Aorta (tissue), 5 donors: Measurements from ENCODE around the gene MACROD2. TPM values are rescaled to one million over a fixed set of nuclear protein-coding genes. Genes with fewer than 3 reads are reported as not detected.

Experiments used
- ATAC-seq: fragments of 200-7000 bp; cut with Tn5 transposase; one replicate; pipeline ENCODE4 v1.9.1; 2022; ENCODE audit warnings: moderate library complexity; ENCODE audit not compliant: low FRiP score
- DNase-seq, 2 donors: peaks; one replicate each; pipeline ENCODE4 v3.0.0-alpha.2; 2020
- H3K27ac ChIP-seq, 2 donors: one replicate each; pipeline ENCODE4 v1.5.1; 2013; ENCODE audit warnings: low read length in 2 of 2, mild to moderate bottlenecking in 2 of 2, moderate library complexity in 2 of 2, control low read depth in 1 of 2, inconsistent platforms in 1 of 2, low read depth in 1 of 2
- H3K27me3 ChIP-seq, 2 donors: one replicate each; pipeline ENCODE4 v1.6.1; 2013; ENCODE audit warnings: control low read depth in 1 of 2, low read length in 1 of 2, mild to moderate bottlenecking in 1 of 2, moderate library complexity in 1 of 2; ENCODE audit not compliant: insufficient read depth in 2 of 2, control insufficient read depth in 1 of 2
- H3K36me3 ChIP-seq, 2 donors: one replicate each; pipeline ENCODE4 v1.6.1; 2013; ENCODE audit warnings: control low read depth in 1 of 2, low read length in 1 of 2, mild to moderate bottlenecking in 1 of 2; ENCODE audit not compliant: insufficient read depth in 2 of 2, control insufficient read depth in 1 of 2
- H3K4me1 ChIP-seq, 2 donors: one replicate each; pipeline ENCODE4 v1.6.1; 2013; ENCODE audit warnings: low read length in 2 of 2, control low read depth in 1 of 2, mild to moderate bottlenecking in 1 of 2, moderate library complexity in 1 of 2; ENCODE audit not compliant: insufficient read depth in 2 of 2, control insufficient read depth in 1 of 2
- H3K4me3 ChIP-seq, 2 donors: one replicate each; pipeline ENCODE4 v1.5.1; 2013; ENCODE audit warnings: low read length in 2 of 2, control low read depth in 1 of 2, mild to moderate bottlenecking in 1 of 2
- H3K9me3 ChIP-seq: one replicate; pipeline ENCODE4 v1.6.1; 2013; ENCODE audit warnings: mild to moderate bottlenecking, low read length; ENCODE audit not compliant: control insufficient read depth
- WGBS, 2 donors: extraction: QIAGEN DNeasy Blood & Tissue Kit; methylation state at CpG; one replicate each; pipeline ENCODE4 v1.1.7; 2013; 5-methylcytosine and 5-hydroxymethylcytosine counted together
- intact Hi-C, 2 donors: fragments of 100-400 bp; cut with DNase I; formaldehyde crosslinking; loops; one replicate each; pipeline versions ENCODE4 v1.14.2 to v1.15.0; 2022
- polyA plus RNA-seq, 2 donors: library from polyadenylated mRNA; stranded (reverse); fragments of 200-250 nt; gene quantifications; one replicate each; pipeline ENCODE4 v1.2.3, GENCODE V29; 2013
- total RNA-seq, 2 donors: library from RNA; stranded (reverse); fragmentation: NEBNext Ultra II Directional; extraction: Animal tissue kit (Norgen Biotek cat#: 25700); gene quantifications; one replicate each; pipeline ENCODE4 v1.2.1, GENCODE V29; 2021
- donor health status: healthy with polysubstance abuse.
- donor health status: Bipolar disorder and iron deficiency.
- donor health status: DM: no; HTN: no; CAD: no.
- donor health status: DM: no; HTN: no; CAD: no.
- donor health status: DM: yes; HTN: yes; CAD: no.

MACROD2 gene
- total and polyA plus RNA-seq, 4 donors = 0.90 to 11.2 (median 4.8) TPM

DNA sequence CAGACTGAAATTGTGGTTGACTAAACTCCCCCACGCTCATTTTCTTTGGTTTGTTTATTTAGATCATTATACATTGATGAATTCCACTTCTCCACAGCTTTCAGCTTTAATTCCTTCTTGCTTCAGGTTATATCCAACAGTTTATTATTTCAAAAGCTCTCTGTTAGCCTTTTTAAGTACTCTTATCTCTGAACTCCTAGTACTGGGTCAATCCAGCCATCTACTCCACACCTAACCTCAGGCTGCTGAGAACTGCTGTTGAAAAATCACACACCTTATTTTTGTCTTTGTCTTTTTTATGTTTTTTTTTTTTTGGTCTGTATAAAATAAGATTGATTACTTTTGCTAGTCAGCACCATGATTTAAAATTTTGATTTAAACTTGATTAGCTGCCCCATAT lies 309.2 kb downstream of the MACROD2 start:
- Histone ChIP-seq H3K4me1 (no peaks in the 10 kb centered on the region), H3K27me3 (no peaks in the 10 kb centered on the region), H3K9me3 (no peaks in the 10 kb centered on the region), H3K27ac (no peak overlapping the region), H3K36me3 (no peaks in the 10 kb centered on the region), H3K4me3 (no peak overlapping the region)
- intact Hi-C loops = no loop called here
- 39 to 64% methylated on average over 1 of the region's 1 CpG for WGBS, 2 donors
- ATAC-seq (no peak), DNase-seq (no peak)

DNA sequence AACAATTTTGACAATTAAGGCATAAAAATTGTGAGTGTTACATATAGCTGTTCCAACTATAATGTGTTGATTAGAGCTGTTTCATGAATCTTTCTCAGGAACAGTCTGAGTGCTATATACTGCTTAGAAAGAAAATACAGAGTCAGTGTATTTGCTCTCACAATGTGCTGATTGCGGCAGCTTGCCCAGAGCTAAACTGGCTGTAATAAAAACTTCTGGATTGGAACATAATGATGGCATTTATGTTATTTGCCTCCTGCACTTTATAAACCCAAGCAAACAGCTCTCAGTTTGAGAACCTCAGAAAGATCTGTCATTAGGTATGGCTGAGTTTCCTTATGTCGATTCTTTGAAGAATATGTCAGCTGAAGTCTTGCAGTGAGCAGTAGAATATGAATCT lies 312.6 kb downstream of the MACROD2 start:
- Histone ChIP-seq H3K9me3 (no peaks in the 10 kb centered on the region), H3K27ac (no peak overlapping the region), H3K27me3 (no peaks in the 10 kb centered on the region), H3K4me3 (no peak overlapping the region), H3K36me3 (no peaks in the 10 kb centered on the region), H3K4me1 (no peaks in the 10 kb centered on the region)
- ATAC-seq = no peak
- DNase-seq = no peak
- 25 to 38% methylated on average over 2 of the region's 2 CpGs for WGBS, 2 donors
- intact Hi-C loops = no loop called here

DNA sequence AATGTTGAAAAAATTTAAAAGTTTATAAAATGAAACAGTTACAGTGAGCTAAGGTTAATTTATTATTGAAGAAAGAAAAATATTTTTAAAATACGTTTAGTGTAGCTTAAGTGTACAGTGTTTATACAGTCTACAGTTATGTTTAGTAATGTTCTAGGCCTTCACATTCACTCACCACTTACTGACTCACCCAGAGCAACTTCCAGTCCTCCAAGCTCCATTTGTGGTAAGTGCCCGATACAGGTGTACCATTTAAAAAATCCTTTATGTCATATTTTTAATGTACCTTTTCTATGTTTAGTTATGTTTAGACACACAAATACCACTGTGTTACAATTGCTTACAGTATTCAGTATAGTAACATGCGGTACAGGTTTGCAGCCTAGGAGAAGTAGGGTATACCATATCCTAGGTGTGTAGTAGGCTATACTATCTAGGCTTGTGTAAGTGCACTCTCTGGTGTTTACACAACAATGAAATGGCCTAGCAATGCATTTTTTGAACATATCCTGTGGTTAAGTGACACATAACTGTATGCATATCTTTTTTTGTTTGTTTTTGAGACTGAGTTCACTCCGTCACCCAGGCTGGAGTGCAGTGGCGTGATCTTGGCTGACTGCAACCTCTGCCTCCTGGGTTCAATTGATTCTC lies 315.8 kb downstream of the MACROD2 start:
- Histone ChIP-seq H3K4me1 (no peaks in the 10 kb centered on the region), H3K27me3 (no peaks in the 10 kb centered on the region), H3K36me3 (no peaks in the 10 kb centered on the region), H3K27ac (no peak overlapping the region), H3K4me3 (no peak overlapping the region), H3K9me3 (no peaks in the 10 kb centered on the region)
- DNase-seq (no peak), ATAC-seq (no peak)
- intact Hi-C loops = no loop called here
- WGBS, 2 donors = 78 to 84% methylated on average over 5 of the region's 5 CpGs

DNA sequence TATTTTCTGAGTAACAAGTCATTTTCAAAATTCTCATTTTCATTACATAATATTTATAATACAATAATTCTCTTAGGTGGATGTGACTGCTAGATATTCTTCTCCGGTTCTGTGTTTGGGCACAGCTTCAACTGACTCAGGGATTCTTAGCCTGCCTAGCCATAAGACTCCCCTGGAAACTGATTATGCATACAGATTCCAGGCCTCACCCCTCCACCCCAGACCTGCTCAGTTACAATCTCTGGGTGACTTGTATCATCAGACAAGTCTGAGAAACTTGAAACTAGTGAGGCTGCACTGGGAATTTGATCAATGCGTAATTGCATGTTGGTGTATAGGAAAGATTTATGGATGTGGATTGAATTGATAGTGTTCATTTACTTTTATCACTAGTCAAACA lies 316.7 kb downstream of the MACROD2 start:
- DNase-seq (no peak), ATAC-seq (no peak)
- 90 to 93% methylated on average over 2 of the region's 2 CpGs for WGBS, 2 donors
- Histone ChIP-seq H3K36me3 (no peaks in the 10 kb centered on the region), H3K9me3 (no peaks in the 10 kb centered on the region), H3K27me3 (no peaks in the 10 kb centered on the region), H3K4me1 (no peaks in the 10 kb centered on the region), H3K27ac (no peak overlapping the region), H3K4me3 (no peak overlapping the region)
- intact Hi-C loops = no loop called here

DNA sequence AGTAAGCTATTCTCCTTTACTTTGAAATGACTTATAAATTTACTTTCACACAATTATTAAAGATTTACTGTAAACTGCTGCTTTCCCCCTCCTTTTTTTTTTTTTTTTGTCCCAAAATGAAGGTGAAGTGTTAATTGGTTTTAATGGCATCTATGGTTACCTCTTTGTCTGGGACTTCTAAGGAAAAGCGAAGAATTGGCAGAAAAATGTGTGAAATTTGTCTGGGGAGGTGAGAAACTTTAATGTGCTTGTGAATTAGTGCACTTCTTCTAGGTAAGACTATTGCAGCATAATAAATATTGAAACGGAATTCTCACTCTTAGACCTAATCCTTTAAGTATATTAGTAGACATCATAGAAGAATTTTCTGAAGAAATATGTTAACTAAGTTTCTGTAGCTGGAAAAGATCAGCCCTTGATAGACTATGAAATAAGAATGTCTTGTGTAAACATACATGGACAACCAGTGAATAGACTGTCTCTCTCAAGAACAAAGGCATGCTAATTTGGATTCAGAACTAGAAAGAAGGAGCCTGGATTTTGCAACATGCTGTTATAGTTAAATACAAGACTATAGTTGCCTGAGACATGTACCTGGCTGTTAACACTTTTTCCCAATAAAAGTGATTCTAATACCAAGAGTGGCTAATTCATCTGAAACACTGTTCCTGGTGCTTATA lies 318.2 kb downstream of the MACROD2 start:
- WGBS, 2 donors = 46 to 50% methylated on average over 2 of the region's 2 CpGs
- DNase-seq = no peak
- Histone ChIP-seq H3K27ac (no peak overlapping the region), H3K36me3 (no peaks in the 10 kb centered on the region), H3K4me3 (no peak overlapping the region), H3K9me3 (no peaks in the 10 kb centered on the region), H3K4me1 (no peaks in the 10 kb centered on the region), H3K27me3 (no peaks in the 10 kb centered on the region)
- ATAC-seq = no peak
- intact Hi-C loops = no loop called here

- intact Hi-C loops = no loop called here
- Histone ChIP-seq H3K27me3 (no peaks in the 10 kb centered on the region), H3K27ac (no peak overlapping the region), H3K4me3 (no peak overlapping the region), H3K36me3 (no peaks in the 10 kb centered on the region), H3K9me3 (no peaks in the 10 kb centered on the region), H3K4me1 (no peaks in the 10 kb centered on the region)
- DNase-seq (no peak), ATAC-seq (no peak)
- WGBS, 2 donors = 85 to 92% methylated on average over 1 of the region's 1 CpG
Measured at GRCh38 chr20:14319704-14320103, 324.4 kb downstream of the MACROD2 start.

DNA sequence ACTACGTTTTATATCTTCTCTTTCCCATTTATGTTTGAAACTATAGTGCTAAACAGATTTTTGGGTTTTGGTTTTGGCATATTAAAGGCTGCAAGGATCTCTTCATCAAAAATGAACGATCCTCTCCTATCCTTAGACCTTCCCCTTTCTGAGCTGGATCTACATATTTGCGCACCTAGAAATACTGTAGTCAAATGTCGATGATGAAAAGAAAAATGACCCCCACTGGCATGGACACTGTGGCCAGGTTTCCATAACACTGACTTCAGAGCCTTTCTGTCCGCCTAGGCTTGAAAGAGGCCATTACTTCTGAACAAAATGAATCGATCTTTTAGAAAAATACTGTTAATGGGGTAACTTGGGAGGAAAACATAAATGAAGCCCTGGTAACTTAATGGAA lies 336.3 kb downstream of the MACROD2 start:
- Histone ChIP-seq H3K27ac (no peak overlapping the region), H3K4me1 (no peaks in the 10 kb centered on the region), H3K9me3 (no peaks in the 10 kb centered on the region), H3K36me3 (no peaks in the 10 kb centered on the region), H3K27me3 (no peaks in the 10 kb centered on the region), H3K4me3 (no peak overlapping the region)
- no peak for DNase-seq
- intact Hi-C loops = no loop called here
- 84 to 89% methylated on average over 6 of the region's 6 CpGs for WGBS, 2 donors
- ATAC-seq = no peak

GRCh38 chr20:14332866-14333265 lies 337.6 kb downstream of the MACROD2 start:
- H3K4me1 ChIP-seq = no peaks in the 10 kb centered on the region
- DNase-seq (no peak), ATAC-seq (no peak)
- H3K9me3 ChIP-seq = no peaks in the 10 kb centered on the region
- H3K27ac ChIP-seq = no peak overlapping the region
- H3K27me3 ChIP-seq = no peaks in the 10 kb centered on the region
- 92 to 99% methylated on average over 2 of the region's 2 CpGs for WGBS, 2 donors
- H3K4me3 ChIP-seq = no peak overlapping the region
- intact Hi-C loops = no loop called here
- no peaks in the 10 kb centered on the region for H3K36me3 ChIP-seq

DNA sequence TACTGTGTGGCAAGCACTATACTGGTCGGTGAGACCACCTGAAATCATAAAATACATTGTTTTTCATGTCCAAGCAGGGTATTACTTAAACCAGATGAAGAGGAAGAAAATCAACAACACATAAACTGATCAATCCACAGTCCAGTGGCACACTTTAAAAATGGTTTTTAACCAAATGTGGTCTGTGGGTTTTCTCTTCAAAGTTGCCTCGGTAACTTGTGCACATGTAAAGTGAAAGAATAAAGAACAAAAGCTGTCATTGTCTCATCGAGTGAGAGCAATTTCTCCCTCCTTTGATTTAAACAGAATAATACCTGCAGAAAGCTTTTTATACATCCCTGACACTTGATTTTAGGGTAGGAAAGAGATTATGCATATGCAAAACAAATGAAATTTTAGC lies 338.4 kb downstream of the MACROD2 start:
- Histone ChIP-seq H3K4me1 (no peaks in the 10 kb centered on the region), H3K27me3 (no peaks in the 10 kb centered on the region), H3K27ac (no peak overlapping the region), H3K4me3 (no peak overlapping the region), H3K9me3 (no peaks in the 10 kb centered on the region), H3K36me3 (no peaks in the 10 kb centered on the region)
- 74% methylated on average over 3 of the region's 3 CpGs for WGBS, 2 donors
- ATAC-seq (no peak), DNase-seq (no peak)
- intact Hi-C loops = no loop called here
